T-helper 2 cell treated with Interferon-gamma antibody and Interleukin-4, amounts not matched to agents 100 ng/mL and 5 ng/mL, for 36 hours (primary cell): ENCODE results near the gene SHISAL1. TPM values are rescaled to one million over a fixed set of nuclear protein-coding genes. Genes with fewer than 3 reads are reported as not detected.
"Not testable (repeated sequence)": the region's sequence is repeated elsewhere in the genome, so short reads cannot be mapped to it uniquely, and the experiment has no call there.

ENCODE experiments used
- intact Hi-C: fragments of 100-400 bp; cut with micrococcal nuclease; formaldehyde crosslinking; loops from one replicate; pipeline ENCODE4 v1.15.1; 2023
- total RNA-seq: library from RNA; stranded (reverse); gene quantifications from 2 replicates; pipeline ENCODE4 v1.2.3, GENCODE V29; 2022

Gene SHISAL1
- total RNA-seq, 1 donor from 2014 or later = not detected

DNA sequence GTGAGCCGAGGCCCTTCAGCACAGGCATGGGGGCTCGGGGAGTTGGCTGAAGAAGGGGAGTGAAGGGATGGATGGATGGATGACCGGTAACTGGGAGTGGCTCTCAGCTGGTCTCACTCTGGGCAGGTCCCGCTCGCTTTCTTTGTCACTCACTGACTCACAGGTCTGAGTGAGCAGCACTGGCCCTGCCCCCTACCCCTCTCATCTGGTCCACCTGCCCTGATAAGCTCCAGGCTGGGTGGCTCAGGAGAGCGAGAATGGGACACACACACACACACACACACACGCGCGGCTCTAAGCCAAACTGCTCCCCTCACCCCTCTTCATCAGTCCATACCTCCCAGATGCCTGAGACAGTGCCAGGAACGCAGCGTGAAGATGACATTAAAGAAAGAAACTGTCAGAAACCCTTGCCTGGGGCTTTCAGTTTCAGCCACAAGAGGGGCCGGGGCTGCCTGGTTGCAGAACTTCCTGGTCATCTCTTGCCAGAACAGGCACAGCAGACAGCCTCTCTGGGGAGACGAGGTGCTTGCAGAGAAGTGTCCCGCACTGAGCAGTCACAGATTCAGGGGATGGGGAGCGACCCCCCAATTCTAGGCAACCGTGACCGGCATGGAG is 16.5 kb upstream of the SHISAL1 start:
- intact Hi-C loops = no loop called here

DNA sequence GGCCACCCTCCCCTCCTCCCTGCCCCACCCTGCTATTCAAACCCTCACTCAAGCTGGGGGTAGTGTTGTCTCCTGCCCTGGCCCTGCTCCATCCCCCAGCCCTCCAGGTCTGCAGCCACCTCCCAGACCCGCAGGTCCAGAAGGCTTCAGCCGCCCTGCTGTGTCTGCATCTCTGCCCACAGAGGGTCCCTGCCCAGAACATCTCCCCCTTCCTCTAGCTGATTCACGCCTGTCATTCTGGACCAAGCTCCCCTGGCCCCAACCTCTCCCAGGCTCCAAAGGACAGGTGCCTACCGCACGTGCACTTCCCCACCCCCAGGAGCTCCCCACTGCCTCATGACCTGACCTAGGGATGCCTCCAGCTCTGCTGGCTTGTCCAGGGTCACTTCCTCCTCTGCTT is 16.0 kb upstream of the SHISAL1 start:
- intact Hi-C loops = no loop called here

DNA sequence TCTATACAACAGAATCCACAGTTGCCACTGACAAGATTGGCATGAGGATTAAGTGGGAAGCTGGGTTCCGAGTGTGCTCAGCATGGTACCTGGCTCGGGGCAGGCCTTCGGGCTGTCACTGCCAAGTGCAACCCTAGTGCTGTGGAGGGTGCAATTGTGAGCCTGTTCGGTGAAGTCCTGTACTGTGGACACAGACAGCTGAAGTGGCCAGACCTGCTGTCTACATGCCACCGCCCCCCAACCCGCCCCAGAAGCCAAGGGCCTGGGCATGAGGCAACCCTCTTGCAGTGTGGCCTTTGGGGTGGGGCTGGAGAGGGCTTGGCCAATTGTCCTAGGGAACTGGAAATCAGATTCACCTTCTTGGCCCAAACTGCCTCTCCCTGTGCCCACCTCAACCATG is 15.6 kb upstream of the SHISAL1 start:
- intact Hi-C loops = no loop called here

DNA sequence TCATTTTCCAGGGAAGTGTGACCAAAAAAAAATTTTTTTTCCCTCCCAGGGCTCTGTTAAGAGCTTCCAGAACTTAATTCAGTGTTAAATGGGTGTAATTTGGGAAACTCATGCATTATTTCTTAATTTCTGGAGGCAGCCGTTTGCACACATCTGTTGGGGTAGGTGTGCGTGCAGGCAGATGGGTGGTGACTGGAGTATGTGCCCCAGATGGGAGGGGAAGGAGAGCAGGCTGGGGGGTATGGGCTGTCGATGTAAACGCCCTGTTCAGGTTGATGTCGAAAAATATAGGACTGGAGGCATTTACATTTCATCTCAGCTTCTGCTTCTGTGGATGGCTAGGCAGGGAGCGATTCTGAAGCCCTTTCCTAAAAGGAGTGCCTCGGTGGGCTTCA is 13.7 kb upstream of the SHISAL1 start:
- intact Hi-C loops = no loop called here

DNA sequence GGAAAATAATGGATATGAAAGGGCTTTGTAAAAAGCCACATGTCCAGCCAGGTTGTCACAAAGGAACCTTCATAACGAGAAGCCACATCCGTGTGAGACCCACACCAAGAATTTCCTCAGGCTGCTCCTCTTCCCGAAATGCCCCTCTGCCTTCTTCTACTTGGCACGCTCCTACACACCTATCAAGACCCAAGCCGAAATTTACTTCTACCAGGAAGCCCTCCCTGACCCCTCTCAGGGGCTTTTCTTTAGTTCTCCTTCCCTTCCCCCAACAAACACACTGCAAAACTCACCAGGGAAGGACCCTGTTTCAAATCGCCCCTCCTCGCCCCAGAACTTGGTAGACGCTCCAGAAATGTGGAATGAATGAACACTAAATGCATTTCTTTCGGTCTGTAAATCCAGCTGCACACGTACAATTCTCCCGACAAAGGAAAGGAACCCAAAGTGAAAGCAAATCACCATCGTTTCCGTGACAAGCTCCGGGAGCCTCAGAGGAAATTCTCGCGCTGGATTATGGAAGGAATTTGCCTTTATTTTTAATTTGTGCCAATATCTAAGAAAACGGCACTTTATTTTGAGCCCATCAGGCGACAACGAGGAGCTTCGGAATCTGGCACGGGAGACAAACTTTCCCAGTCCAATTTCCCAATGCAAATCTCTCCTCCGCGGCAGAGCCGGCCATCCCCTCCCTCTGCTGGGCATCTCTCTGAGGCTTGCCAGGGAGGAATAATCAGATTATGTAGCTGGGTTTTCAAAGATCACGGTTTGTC is 13.2 kb upstream of the SHISAL1 start:
- intact Hi-C loops = no loop called here

DNA sequence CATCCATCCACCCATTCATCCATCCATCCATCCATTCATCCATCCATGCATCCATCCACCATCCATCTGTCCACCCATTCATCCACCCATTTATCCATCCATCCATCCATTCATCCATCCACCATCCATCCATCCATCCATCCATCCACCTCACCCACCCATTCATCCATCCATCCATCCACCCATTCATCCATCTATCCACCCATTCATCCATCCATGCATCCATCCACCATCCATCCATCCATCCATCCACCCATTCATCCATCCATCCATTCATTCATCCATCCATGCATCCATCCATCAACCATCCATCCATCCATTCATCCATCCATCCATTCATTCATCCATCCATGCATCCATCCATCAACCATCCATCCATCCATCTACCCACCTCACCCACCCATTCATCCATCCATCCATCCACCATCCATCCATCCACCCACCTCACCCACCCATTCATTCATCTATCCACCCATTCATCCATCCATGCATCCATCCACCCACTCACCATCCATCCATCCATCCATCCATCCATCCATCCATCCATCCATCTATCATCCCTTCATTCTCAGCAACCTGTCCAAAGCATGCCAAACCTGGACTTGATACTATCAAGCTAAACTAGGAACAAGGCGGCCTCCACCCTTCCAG is 10.5 kb upstream of the SHISAL1 start:
- intact Hi-C loops = not testable (repeated sequence)

DNA sequence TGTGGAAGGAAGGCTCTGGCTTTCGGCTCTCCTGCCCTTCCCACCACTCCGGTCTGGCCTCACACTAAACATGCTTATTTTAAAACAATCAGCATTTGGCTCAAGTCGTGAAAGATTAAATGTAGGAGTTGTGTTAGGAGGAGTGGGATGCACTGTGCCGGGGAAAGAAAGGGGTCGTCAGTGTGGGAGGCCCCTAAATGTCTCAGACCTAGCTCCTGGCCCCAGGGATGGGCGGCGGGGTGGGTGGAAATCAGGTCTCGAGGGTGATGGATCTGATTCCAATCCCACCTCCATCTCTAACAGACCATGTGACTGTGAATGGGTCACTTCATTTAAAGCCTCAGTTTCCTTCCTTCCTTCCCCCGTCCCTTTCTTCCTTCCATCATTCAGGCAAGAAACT is 6.9 kb upstream of the SHISAL1 start:
- intact Hi-C loops = no loop called here

DNA sequence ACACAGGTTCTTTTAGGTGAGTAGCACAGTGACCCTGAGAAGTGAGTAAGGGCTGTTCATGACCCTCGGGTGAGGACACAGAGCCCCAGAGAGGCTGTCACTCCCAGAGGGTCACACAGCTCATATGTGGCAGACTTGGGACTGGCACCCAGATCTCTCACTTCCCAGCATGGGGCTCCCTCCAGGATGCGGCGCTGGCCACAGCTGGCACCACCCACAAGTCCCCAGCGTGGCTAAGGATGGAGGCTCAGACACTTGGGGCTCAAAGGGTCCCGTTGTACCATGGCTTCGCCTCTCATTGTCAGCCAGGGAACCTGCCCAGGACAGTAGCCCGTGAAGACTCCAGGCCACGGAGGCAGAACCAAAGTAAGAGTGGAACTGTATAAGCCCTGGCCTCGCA is 6.0 kb upstream of the SHISAL1 start:
- intact Hi-C loops = no loop called here

DNA sequence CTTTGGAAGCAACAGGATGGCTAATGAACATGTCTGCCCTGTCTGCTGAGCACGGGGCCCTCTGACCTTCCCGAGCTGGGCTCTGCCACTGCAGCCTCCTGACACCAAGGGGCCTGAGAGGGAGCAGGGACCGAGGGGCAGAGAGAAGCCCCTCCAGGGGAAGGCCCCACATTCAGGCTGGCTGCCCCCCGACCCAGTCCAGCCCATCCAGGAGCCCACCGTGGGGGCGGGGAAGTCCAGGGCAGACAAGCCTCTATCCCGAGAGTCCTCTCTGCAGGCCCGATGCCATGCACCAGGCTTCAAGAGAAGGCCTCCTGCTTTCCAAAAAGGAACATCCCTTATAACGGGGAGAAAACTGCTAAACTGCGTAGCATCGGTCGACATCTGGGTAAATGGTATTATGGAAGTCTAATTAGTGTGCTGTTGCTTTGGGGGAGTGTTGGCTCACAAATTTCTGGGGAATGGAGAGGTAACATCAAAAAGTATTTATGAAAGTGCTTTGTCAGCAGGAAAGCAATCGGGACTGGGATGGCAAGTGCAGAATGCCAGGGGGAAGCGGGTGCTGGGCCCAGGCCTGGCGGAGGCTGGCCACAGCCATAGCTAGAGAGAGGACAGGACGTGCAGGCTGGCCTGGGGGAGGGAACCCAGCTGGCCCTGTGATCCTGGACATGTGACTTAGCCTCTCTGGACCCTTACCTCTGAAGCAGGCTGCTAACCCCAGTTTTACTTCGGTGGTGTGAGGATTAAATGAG is 5.3 kb upstream of the SHISAL1 start:
- intact Hi-C loops = no loop called here

DNA sequence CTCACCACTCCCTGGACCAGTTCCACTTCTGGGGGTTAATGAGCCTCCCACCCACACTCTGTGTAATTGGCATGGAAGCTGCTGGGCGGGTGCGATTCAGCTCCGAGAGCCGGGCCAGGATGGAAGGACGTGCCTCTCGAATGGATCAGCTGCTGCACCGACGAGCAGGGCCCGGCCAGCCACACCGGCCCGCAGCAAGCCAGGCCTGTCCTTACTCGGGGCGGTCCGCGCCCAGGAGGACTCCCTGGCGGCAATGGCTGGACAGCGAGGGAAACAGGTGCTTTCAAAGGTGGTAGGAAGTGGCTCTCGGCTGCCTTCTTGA is 4.3 kb upstream of the SHISAL1 start:
- intact Hi-C loops = no loop called here

DNA sequence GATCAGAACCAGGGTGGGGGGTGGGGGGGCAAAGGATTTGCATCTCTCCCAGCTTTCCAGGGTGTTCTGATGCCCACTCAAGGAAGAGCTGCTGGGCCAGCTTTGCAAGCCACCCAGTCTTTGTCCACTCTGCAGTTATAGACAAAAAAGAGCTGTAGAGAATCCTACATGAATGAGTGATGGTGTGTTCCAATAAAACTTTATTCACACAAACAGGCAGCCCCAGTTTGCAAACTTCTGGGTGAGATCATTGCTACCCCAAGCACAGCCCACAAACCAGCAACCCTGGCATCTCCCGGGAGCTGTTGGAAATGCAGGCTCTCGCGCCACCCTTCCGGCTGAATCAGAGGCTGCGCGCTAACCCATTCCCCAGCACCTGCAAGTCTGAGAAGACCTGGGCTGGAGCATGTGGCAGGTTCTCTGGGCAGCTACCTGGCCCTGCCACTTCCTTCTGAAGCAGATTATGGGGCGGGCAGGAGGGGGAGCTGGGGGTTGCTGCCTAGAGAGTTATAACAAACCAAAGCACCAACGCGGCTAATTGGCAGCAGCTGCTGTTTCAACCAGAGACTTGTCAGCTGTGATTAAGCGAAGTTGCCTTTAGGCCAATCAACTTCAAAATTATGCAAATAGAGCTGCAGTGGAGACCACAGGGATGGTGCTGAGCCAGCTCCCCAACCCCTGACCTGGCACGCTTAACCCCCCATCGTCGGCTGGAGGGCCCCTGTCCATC is 3.8 kb upstream of the SHISAL1 start:
- intact Hi-C loops = no loop called here

DNA sequence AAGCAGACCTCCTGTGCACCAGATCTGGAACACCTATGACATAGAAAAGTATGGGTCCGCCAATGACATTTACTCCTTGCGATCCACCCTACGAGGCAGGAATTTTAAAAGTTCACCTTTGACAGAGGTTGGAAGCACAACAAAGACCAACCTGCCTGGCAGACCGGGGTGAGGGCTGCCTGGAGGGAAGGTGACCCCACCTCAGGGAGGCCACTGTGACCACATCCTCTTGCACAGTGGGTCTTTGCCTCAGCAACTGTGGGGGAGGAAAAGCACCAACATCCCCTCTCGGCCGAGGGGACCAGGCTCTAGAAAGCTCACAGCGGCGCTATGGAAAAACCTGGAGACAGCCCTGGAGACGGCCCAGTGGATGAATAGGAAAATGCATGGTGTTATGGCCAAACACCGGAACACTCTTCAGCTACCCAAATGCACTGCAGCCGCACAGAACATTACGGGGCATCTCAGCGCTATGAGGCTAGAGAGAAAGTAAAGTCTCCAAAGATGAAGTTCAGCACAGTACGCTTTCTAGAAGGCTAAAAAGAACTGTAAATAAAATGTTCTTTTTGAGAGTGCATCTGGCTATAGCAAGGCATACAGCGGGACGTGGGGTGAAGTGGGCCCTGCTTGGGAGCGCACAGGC is 1.8 kb upstream of the SHISAL1 start:
- intact Hi-C loops = no loop called here

DNA sequence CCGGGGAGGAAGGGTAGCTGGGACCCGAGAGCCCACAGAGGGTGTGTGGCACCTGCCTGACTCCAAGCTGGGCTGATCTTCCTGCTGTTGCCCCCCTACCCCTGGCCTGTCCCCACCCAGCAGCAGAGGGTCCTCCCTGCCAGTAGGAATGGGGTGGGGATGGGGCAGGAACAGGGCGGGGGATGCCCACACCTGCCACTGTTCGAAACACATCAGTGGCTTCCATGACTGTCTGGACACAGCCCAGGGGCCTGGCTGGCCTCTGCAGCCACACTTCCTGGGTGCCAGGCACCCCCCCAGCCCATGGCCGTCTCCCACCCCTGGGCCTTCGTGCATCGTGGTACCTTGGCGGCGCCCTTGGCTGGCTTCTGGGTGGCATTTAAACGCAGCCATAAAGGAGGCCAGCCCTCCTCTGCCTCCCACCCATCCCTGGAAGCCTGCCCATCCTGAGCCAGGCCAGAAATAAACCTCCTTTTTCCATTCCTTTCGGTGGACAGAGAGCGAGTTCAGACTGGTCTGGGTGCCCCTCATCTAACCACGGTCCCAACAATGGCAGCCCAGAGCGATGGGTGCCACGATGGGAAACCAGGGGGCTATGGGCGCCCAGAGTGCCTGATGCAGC is 745 bp upstream of the SHISAL1 start:
- intact Hi-C loops = no loop called here

DNA sequence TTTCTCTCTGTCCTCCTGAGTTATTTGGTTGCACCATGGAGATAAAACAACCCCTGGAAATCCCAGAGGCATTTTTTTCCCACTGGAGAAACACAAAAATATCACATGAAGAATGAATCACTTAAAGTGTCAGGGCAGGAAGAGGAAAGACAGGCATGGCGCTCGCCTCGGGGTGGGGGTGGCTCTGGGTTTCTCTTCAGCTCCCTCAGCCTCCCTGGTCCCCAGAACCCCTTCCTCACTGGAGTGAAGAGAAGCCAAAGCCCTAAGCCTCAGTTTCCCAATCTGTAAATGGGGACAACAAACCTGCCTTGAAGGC is 938 bp downstream of the SHISAL1 start:
- intact Hi-C loops = no loop called here

DNA sequence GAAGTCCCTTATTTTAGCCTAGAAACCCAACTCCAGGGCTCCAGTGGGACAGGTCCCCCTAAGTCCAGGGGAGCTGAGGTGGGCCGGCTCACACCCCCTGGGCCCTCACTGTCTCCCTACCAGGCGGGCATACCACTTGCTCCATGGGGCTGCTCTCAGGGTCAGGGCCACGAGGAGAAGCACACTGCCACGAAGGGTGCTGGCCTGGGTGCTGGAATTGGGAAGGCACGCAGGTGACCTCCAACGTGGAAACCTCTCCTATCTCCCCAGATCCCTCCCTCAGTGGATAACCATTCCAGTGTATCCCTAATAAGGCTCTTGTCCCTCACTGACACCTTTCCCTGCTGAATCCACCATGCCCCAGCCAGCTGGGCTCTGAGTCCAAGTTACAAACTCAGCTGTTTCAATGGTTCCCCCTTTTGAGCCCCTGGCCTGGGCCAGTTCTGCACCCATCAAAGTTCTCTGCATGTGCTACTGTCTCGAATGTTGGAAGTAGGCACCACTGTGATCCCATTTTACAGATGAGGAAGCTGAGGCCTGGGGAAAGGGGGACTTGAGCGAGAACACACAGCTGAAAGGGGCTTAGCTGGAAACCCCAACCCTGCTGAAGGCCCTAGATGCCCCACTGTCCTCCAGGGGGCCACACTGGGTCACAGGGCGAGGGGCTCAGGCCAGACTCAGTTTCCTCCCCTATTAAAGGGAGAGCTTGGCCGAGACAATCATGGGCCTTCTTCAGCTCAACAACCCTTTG is 1.5 kb downstream of the SHISAL1 start:
- intact Hi-C loops = no loop called here

DNA sequence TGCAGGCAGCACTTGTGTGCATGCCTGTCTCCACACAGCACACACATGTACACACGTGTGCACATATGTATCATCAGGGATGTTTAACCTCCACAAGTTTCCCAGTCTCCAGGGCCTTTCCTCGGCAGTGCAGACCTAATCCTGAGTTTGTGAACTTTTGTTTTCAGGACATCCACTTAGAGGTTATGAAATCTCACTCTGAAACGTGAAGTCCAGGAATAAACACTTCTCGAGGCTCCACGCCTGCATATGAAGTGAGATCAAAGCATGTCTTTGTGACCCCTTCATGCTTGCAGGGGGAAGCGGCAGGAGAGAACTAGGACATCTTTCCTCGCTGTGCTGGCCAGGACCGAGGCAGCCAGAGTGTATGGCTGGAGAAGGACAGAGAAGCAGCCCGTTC is 3.1 kb downstream of the SHISAL1 start:
- intact Hi-C loops = no loop called here

DNA sequence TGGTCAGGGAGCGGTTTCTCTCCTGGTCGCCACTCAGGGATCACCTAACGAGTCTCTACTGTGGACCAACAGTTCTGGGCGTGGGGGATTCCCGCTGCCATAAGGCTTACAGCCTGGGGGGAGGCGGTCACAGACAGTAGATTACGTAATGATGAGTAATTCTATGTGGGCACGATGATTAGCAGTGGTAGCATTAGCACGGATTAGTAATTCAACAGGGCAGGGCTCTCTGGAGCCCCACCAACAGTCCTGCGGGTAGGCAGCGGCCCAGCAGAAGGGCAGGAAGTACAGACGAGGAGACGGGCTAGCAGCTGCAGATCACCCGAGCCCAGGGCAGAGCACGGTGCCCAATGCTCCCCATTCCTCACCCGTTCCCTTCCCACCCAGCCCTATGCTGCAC is 3.6 kb downstream of the SHISAL1 start:
- intact Hi-C loops = no loop called here

DNA sequence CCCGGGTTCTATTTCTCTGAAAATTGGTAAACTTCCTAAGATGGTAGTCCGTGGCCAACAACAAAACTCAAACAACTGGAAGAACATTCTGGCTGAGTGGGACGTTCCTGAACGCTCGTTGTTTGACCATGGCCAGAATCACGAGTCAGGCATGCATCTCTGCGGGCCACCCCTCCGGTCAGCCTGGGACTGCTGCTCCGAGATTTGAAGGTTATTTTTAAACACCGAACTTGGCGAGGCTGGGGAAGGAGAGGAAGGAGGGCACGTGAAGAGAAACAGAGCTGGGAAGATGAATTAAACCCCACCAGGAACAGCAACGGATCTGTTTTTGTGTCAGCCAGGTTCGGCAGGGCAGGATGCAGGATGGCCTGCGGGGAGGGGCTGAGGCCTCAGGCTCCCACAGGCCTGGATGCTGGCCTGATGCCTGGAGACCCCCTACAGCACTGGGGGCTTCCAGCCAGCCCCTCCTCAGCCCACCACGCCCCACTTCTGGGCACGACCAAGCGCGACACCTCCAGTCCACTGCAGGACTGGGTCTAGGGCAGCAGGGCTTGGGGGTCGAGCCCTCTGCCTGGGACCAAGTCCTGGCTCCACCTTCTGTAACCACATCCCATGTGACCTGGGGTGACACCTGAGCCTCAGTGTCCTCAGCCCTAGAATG is 5.1 kb downstream of the SHISAL1 start:
- intact Hi-C loops = no loop called here

DNA sequence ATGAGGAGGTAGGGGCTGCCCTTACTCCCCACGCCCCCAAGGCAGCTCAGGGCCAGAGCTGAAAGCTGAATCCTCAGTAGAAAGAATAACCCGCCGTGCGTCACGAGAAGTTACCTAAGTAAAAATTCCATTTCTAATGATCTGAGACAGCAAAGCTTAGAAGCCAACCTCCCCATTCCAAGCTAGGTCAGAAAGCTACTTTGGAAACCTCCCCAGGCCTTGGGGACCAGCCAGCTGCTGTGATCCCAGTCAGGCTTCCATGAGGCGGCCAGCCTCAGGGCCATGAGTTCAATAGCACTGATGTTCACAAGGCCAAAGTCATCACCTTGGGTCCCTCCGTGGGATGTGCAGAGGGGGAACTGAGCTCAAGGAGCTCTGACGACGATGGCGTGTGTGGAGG is 6.9 kb downstream of the SHISAL1 start:
- intact Hi-C loops = no loop called here

DNA sequence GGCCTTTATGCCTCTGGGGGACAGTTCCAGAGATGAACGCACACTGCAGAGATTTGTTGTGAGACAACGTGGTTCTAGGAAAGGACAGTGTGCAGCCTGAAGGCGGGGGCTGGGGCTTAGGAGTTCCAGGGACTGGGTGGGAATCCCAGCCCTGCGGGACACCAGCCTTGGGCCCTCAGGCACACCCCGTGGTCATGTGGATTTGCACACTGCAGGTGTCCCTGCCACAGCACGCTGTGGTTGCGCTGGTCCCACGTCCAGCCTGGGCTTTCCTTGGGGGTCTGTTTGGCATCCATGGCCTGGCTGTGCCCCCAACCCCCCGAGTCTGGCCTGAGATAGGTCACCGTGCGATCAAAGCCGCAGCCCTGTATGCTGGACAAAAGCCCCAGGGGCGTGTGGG is 7.3 kb downstream of the SHISAL1 start:
- intact Hi-C loops = no loop called here
